ENCODE measurements around the gene ADIG. TPM values are rescaled to one million over a fixed set of nuclear protein-coding genes. Genes with fewer than 3 reads are reported as not detected.
A peak's percentile ranks its signal among the peaks of the same experiment; 100 is the strongest.

ADIG gene
- total and polyA plus RNA-seq, 2 donors (not counting 1 experiment from before 2014, with no cell fraction given), result not detected

GRCh38 chr20:38616457-38616856 is 35.5 kb downstream of the ADIG start:
- Histone ChIP-seq H3K4me2 (ENCODE audit: extremely low read depth, insufficient read depth, low read length) (no peak overlapping the region), H4K20me1 (ENCODE audit: control insufficient read depth, extremely low read depth, insufficient read depth, low read length) (no peaks in the 10 kb centered on the region)
- TF ChIP-seq EZH2 (IDR thresholded peaks at IDR 0.05; ENCODE audit: low read length, missing control alignments), result no peak
- no peak for TF ChIP-seq CTCF (conservative IDR thresholded peaks at IDR 0.05 in 1 of 2, IDR thresholded peaks at IDR 0.05 in 1 of 2; ENCODE audit: low read depth in 1 of 2, low read length in 2 of 2)

GRCh38 chr20:38617011-38617829 is 36.2 kb downstream of the ADIG start:
- no peaks in the 10 kb centered on the region for H4K20me1 ChIP-seq (ENCODE audit: control insufficient read depth, extremely low read depth, insufficient read depth, low read length)
- no peaks in the 10 kb centered on the region for H3K36me3 ChIP-seq (ENCODE audit: control insufficient read depth, insufficient read depth, low read length)
- no peak overlapping the region for H3K27ac ChIP-seq (ENCODE audit: insufficient read depth, low read length)
- no peaks in the 10 kb centered on the region for H3K79me2 ChIP-seq (ENCODE audit: control insufficient read depth, insufficient read depth, low read length)
- no peak overlapping the region for H3K9ac ChIP-seq (ENCODE audit: insufficient read depth, low read length)
- H3K4me1 ChIP-seq (ENCODE audit: control insufficient read depth, extremely low read depth, insufficient read depth, low read length), result no peaks in the 10 kb centered on the region
- no peak for TF ChIP-seq CTCF (conservative IDR thresholded peaks at IDR 0.05 in 1 of 2, IDR thresholded peaks at IDR 0.05 in 1 of 2; ENCODE audit: low read depth in 1 of 2, low read length in 2 of 2)
- DNase-seq (ENCODE audit: low read depth in 2 of 2), result peak in 1 of 2 donors; percentile 79
- H3K27me3 ChIP-seq (ENCODE audit: control insufficient read depth, insufficient read depth, low read length), result peaks cover 9% of the 10 kb centered on the region
- no peak overlapping the region for H3K4me2 ChIP-seq (ENCODE audit: extremely low read depth, insufficient read depth, low read length)
- no peaks in the 10 kb centered on the region for H3K9me3 ChIP-seq (ENCODE audit: control insufficient read depth, insufficient read depth, low read depth, low read length)
- no peak overlapping the region for H2AFZ ChIP-seq (ENCODE audit: low read length)
- no peak overlapping the region for H3K4me3 ChIP-seq (replicated peaks in 1 of 4; ENCODE audit: control extremely low read depth in 1 of 4, insufficient read depth in 1 of 4, low read depth in 3 of 4, low read length in 4 of 4)

More at GRCh38 chr20:38616457-38616856, 35.5 kb downstream of the ADIG start:
- Histone ChIP-seq H3K36me3 (ENCODE audit: control insufficient read depth, insufficient read depth, low read length) (no peaks in the 10 kb centered on the region), H3K27ac (ENCODE audit: insufficient read depth, low read length) (no peak overlapping the region), H3K27me3 (ENCODE audit: control insufficient read depth, insufficient read depth, low read length) (peaks cover 9% of the 10 kb centered on the region), H3K4me1 (ENCODE audit: control insufficient read depth, extremely low read depth, insufficient read depth, low read length) (no peaks in the 10 kb centered on the region), H3K9ac (ENCODE audit: insufficient read depth, low read length) (no peak overlapping the region), H3K4me3 (replicated peaks in 1 of 4; ENCODE audit: control extremely low read depth in 1 of 4, insufficient read depth in 1 of 4, low read depth in 3 of 4, low read length in 4 of 4) (no peak overlapping the region), H3K9me3 (ENCODE audit: control insufficient read depth, insufficient read depth, low read depth, low read length) (no peaks in the 10 kb centered on the region), H2AFZ (ENCODE audit: low read length) (no peak overlapping the region), H3K79me2 (ENCODE audit: control insufficient read depth, insufficient read depth, low read length) (no peaks in the 10 kb centered on the region)
- DNase-seq (ENCODE audit: low read depth in 2 of 2), result no peak

DNA sequence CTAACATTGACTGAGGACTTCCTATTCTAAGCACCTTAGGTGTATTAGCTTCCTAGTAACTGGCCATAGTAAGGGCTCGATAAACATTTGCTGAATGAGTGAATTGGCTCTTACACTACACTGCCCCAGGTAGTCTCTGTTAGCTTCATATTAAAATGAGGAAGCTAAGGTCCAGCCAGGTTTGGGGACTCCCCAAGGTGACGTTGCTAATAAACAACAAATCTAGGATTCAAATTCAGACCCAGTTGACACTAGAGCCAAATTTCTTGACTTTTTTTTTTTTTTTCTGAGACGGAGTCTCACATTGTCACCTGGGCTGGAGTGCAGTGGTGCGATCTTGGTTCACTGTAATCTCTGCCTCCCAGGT is 36.8 kb downstream of the ADIG start:
- Histone ChIP-seq H3K27ac (ENCODE audit: insufficient read depth, low read length) (no peak overlapping the region), H3K27me3 (ENCODE audit: control insufficient read depth, insufficient read depth, low read length) (peaks cover 9% of the 10 kb centered on the region), H4K20me1 (ENCODE audit: control insufficient read depth, extremely low read depth, insufficient read depth, low read length) (no peaks in the 10 kb centered on the region), H2AFZ (ENCODE audit: low read length) (no peak overlapping the region), H3K79me2 (ENCODE audit: control insufficient read depth, insufficient read depth, low read length) (no peaks in the 10 kb centered on the region), H3K9me3 (ENCODE audit: control insufficient read depth, insufficient read depth, low read depth, low read length) (no peaks in the 10 kb centered on the region), H3K9ac (ENCODE audit: insufficient read depth, low read length) (no peak overlapping the region), H3K4me1 (ENCODE audit: control insufficient read depth, extremely low read depth, insufficient read depth, low read length) (no peaks in the 10 kb centered on the region), H3K36me3 (ENCODE audit: control insufficient read depth, insufficient read depth, low read length) (no peaks in the 10 kb centered on the region), H3K4me3 (replicated peaks in 1 of 4; ENCODE audit: control extremely low read depth in 1 of 4, insufficient read depth in 1 of 4, low read depth in 3 of 4, low read length in 4 of 4) (no peak overlapping the region), H3K4me2 (ENCODE audit: extremely low read depth, insufficient read depth, low read length) (no peak overlapping the region)
- no peak for DNase-seq (ENCODE audit: low read depth in 2 of 2)
- TF ChIP-seq EZH2 (IDR thresholded peaks at IDR 0.05; ENCODE audit: low read length, missing control alignments) (no peak), CTCF (conservative IDR thresholded peaks at IDR 0.05 in 1 of 2, IDR thresholded peaks at IDR 0.05 in 1 of 2; ENCODE audit: low read depth in 1 of 2, low read length in 2 of 2) (no peak)

Measured in fibroblast of lung (primary cell).